DND-41 (cell line): Measurements from ENCODE around the gene BAG3.

Source experiments
- CTCF ChIP-seq: IDR thresholded peaks from 2 replicates; pipeline ENCODE4 v1.5.1; 2012; ENCODE audit warnings: borderline replicate concordance, low read length, moderate library complexity, mild to moderate bottlenecking; ENCODE audit not compliant: poor library complexity, severe bottlenecking; ENCODE audit errors: extremely low read depth
- EZH2 ChIP-seq: IDR thresholded peaks from 3 replicates; pipeline ENCODE4 v1.6.1; 2012; ENCODE audit warnings: borderline replicate concordance, low read depth, mild to moderate bottlenecking, moderate library complexity, low read length, inconsistent platforms; ENCODE audit not compliant: severe bottlenecking

GRCh38 chr10:119621078-119621384 lies 30.1 kb upstream of the BAG3 start:
- TF ChIP-seq CTCF (no peak), EZH2 (no peak)
